ENCODE measurements around the gene ATG9A.

The ATG9A gene

DNA sequence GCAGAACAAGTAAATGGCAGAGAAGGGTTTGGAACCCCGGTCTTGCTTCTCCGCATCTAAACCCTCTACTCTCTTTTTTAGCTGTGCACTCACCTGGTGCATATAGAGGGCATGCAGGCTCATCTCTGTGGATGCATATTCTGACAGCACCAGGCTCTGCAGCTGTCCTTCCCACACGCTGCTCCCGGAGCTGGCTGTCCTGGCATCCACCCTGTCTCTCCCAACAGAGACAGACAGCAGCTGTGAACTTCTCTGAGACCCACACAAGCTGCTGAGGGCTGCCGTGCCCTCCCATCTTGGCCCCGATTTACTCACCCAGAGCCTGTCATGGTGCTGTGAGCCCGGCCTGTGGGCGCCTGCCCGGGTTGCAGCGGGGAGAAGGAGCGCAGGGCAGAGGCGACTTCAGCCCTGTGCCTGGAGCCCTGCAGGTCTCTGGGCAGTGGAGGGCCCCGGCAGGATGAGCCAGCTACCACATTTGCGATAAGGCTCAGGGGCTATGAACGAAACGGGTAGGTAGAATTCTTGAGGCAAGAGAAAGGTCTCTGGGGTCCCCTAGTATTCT, 7.4 kb downstream of the ATG9A start:
- DNase-seq = no peak

DNA sequence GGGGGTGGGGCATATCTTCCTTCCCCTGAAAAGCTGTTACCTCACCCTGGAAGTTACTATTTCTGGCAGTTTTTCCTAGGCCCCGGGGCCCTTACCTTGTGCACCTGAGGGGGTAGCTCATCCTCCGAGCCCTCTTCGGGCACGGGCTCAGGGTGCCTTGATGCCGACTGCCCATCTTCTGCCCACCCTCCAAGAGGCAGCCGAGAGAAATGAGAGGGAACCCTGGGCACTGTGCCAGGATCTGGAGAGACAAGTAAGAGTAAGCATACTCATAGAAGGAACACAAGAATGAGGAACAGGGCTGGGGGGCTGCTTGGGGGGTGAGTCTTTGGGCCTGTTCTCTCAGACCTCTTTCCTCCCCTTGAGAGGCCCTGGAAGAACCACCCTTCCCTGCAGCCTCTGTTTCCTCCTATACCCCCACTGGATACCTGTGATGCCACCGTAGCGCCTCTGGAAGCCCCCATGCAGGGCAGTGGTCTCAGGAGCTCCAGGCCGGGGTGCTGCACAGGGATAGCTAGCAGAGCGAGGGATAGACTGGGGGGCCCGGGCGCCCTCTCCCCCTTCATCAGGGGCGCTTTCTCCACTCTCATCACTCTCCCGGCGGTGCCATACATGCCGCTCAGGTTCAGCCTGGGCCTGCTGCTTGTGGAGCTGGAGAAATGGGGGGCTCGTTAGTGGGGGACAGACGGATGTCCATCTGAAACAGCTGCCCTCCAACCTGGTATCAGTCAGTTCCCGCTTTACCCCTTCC, 8.6 kb downstream of the ATG9A start:
- DNase-seq = no peak

DNA sequence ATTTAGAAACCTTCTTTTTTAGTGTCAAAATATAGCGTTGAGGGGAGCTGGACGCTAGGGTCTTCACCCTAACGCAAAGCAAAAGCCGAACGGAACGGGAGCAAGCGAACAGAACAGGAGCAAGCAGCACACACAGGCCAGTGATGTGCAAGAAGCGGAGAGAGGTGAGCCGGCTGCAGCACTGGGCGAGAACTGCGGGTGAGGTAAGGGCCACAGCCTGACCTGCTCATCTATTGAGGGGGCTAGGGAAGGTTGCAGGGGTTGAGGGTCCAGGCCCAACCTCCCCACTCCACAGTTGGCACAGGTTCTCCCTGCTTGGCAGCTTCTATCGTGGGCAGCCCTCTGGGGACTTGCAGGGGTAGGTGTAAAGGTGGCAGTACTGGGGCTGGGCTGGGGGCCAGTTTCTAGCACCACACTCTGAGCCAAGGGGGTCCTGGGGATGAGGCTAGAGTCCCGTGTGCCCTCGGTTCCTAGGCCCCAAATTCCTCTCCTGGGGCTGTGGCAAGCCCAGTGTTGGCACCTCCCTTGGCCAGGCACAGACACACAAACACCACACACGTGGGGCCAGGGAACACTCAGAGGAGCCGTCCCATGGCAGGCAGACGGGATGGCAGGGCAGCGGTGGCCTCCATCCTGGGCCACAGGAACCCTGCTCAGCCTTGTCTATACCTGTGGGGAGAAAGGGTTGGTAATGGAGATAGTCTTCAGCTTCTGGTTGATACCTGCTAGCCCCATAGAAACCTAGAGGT, 9.5 kb downstream of the ATG9A start:
- DNase-seq = no peak

DNA sequence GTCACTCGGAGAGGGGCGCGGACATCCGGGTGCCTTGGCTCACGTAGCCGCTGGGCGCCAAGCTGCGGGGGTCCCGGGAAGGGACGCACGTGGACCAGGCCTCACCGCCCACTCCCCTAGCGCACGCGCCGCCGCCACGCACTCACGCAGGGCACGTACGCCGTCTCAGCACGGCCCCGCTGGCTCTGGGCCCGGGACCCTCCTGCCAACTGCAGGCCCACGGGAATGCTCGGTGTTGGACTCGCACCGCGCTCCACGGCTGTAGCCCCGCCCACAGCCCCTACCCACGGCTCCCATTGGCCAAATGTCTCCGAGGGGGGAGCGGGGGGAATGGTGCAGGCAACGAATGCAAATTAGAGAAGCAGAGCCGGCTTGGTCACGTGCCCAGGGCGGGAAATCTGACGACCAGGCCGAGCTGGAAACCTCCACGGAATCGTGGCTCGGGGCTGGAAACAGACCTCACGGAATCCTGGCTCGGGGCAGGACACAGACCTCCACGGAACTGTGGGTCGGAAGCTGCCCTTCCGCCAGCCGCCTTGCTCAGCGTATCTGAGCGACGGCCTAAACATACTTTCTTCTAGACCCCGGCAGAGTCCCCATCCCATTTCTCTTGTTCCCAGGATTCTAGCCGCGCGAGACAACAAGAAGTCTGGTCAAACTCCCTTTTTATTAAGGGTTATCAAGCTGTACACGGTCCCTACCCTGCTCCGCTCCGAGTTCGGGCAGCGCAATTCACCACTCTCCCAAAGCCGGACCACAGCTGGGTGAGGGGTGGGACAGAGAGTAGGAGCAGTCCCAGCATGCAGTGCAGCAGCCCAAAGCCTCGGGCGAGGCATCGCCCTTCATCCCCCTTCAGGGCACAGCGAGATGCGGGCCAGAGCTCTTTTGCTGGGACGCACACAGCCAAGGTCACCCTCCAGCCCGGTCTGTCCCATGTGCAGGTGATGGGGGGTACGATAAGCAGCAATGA, 10.4 kb downstream of the ATG9A start, which contains the start of gene ABCB6:
Gene ABCB6 (minus strand): TSS at position 227 of the 970 bp plus-strand sequence. CDS start 285 bp downstream, outside the sequence.
- peak; percentile 94 for DNase-seq

DNA sequence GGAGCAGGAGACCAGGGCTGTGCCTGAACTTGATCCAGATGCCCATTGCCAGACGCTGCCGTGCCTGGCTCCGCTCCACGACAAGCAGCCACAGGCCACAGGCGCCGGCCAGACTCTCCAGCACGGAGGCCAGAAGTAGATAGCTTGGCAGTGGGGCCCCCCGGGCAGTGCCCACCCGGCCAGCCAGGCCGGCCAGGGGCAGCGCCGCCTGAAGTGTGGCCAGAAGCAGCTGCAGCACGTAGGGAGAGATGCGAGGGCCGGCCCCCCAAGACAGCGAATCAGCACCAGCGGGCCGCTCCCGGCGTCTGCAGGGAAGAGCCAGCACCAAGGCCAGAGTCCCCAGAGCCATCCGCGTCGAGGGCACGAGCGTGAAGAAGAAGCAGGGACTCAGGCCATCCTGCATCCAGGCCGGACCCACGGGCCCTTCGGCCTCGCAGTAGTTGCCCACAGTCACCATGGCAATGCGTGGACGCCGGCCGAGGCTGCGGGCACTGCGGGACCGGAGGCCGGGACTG, 11.2 kb downstream of the ATG9A start:
- DNase-seq = peak; percentile 16

DNA sequence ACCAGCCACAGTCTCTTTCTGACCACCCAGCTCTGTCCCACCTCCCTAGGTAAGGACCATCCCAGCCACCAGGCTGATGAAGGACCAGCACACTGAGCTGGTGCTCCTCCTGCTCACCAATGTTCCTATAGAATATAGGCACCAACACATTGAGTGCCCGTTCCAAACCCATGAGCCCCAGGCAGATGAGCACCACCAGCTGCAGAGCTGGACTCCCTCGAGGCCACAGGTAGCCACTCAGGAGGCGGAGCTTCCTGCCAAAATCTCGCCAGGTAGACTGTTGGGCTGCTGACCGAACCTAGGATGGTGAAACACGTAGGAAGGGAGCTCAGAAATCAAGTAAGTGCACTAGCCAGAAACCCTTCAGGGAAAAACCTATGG, 12.9 kb downstream of the ATG9A start:
- DNase-seq = no peak

DNA sequence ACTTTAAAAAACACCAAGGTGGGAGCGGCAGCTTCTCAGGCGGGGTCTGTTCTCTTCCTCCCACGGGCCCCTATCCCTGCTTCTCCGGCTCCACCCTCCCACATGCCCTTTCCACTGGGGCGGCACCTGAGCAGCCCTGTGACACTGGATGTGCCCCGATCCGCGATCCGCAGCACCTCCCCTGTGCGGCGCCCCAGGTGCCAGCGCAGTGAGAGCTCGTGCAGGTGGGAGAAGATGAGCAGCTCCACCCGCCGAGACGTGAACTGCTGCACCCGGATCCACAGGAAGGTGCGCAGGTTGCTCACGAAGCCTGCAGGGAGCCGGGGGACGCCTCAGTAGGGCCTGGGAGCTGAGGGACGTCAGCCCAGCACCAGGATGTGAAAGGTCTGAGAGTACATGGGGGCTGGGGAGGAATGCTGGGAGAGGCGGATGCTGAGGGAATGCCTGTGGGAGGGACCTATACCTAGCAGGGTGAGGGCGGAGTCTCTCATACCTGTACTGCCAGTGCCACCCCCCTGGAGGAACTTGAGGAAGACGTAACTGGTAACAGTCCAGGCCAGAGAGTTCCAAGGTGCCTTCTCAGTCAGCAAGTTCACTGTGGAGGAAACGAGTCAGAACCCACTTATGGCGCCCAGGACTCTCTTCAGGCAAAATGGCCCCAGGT, 13.4 kb downstream of the ATG9A start:
- DNase-seq = no peak

DNA sequence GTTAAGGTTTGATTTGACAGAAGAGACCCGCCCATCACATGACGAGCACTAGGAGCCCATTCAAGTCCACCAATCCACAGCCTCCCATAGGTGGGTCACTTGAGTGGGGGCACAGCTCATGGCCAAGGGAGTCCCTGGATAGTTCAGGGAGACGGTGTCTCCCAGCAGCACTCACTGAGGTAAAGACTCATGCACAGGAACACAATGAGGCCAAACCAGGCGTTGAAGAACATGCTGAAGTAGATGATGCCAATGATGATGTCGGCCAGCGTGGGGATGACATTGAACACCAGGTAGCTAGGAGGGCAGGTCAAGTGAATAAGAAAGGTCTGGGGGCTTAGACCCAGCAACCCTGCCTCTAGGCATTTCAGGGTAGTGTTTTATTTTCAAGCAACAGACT, 14.7 kb downstream of the ATG9A start:
- DNase-seq = no peak

DNA sequence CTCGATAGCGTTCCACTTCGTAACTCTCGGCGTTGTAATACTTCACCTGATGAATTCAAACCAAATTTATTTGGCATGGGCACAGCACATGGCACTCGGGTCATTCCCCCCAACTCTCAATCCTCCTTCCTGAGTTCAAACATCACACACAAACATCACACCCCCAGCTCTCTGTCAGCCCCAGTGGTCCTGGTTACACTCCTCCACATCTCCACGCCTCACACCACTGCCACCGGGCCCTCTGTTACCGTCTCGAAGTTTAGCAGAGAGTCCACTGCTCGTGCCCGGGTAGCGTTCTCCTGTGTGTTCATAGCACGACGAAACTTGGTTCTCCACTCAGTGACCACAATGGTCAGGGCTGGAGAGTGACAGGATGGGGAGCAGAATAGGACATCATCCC, 15.3 kb downstream of the ATG9A start:
- DNase-seq = no peak

DNA sequence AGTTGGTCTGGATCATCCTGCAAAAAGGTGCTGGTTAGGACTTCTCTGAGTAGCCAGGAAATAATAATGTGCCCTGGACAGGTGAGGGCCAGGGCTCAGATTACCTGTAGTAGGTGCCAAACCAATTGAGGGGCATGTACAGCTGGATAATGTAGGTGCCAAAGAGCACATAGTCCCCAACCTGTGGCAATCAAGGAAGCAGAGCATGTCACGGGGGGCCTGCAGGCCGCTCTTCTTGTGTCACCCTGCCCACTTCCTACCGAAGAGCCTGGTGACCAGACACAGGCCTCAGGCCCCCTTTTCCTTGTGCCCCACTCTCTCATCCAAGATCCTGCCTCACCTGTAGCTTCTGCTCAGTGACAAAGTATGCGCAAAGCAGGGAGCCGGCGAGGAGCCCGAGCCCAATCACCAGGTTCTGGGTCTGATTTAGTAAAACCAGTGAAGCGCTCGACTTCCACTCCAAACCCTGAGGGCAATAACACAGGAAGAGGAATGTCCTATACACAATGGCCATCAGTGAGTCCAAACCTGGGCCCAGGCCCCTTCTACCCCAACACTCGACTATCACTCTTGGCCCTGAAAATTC, 15.9 kb downstream of the ATG9A start:
- DNase-seq = no peak

DNA sequence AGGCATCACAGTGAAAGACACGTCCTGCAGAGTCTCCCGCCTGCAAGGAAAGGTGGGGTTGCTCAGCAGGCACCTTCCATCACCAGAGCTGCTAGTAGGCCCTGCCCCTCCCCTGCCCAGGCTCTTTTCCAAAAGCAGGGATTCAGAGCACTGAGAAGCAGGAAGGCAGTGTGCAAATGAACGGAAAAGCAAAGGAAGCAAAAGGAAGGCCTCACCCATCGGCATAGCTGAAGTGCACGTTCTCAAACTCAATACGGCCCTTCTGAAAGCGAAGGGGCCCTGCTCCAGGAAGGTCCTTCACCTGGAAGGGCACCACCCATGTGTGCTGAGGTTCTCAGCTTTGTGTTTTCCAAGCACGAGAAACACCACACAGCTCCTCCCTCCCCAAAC, 16.4 kb downstream of the ATG9A start:
- DNase-seq = no peak

DNA sequence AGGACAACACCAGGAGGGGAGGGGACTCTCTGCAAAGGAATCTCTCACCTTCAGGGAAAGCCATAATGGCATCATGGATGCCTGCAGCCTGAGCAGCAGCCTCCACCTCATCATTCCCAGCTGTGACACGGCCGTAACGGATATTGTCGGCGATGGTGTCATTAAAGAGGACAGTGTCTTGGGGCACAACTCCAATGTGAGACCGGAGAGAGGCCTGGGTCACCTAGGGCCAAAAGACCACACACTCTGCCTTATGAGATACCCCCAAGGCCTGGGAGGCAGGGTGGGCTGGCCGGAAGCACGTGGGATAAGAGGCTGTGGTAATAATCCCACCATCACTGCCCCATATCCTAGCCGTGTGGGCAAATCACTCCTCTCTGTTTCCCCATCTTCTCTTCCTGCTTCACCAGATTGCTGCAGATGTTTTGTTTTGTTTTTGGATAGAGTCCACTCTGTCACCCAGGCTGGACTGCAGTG, 18.5 kb downstream of the ATG9A start:
- no peak for DNase-seq

DNA sequence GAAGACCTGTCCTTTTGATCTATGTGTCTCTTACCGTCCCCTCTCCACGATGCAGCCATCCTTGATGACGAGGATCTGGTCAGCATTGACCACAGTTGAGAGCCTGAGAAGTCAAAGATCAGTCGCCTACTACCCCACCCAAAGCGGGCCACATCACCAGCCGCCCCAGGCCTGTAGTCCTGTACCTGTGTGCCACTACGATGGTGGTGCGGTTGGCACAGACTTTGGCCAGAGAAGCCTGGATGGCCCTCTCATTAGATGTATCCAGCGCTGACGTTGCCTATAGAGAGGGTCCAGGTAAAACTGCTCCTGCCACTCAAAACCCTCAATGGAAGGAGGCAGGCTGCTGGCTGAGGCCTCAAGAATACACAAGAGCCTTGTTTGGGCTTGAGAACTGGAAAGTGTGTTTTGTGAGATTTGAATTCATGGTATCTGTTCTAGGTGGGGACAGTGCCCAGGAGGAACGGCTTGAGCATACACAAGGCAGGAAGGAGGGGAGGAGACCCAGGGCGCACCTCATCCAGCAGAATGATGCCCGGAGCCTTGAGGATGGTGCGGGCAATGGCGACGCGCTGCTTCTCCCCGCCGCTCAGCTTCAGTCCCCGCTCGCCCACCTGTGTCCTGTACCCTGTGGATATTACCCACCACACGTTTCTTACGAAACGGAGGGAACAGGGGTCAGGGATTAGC, 19.1 kb downstream of the ATG9A start:
- DNase-seq = no peak

DNA sequence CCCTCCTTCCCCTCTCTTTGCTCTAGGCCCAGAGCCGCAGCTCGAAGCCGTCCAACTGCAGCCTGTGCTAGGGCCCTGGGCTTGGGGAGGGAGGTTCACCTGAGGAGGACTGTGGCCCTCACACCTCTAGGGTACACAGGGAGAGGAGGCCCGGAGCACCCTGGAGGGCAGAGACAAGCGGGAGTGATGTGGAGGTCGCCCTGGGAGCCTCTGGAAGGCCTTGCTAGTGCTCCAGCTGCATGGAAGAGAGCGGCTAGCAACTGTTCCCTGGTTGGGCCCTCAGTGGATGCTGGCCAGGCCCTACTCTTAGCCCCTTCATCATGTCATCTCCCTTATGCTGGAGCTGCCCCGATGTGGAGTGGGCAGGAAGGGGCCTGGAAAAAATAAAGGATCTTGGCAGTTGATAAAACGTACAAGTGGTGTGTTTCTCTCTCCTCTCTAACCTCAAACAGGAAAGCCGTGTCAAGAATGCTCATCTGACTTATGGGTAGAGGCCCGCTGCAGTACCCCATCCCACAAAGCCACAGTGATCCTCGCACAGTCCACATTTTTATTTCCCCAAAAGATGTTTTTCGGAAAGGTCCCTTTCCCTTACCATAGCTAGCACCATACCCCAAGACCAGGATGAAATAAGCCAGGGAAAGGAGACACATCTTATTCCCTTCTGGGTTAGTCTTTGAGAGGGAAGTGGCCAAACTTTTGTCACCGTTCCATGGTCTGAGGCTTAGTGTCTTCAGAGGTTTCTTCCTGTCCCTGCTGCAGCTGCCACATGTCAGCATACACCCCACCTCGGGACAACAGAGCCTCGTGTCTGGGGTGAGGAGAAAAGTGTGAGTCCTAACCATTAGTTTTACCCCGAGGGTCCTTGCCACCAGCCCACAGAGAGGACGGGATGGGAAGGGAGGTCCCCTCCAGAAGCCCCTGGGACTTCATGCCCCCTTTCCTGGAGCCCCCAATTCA, 19.9 kb downstream of the ATG9A start:
- DNase-seq = no peak

DNA sequence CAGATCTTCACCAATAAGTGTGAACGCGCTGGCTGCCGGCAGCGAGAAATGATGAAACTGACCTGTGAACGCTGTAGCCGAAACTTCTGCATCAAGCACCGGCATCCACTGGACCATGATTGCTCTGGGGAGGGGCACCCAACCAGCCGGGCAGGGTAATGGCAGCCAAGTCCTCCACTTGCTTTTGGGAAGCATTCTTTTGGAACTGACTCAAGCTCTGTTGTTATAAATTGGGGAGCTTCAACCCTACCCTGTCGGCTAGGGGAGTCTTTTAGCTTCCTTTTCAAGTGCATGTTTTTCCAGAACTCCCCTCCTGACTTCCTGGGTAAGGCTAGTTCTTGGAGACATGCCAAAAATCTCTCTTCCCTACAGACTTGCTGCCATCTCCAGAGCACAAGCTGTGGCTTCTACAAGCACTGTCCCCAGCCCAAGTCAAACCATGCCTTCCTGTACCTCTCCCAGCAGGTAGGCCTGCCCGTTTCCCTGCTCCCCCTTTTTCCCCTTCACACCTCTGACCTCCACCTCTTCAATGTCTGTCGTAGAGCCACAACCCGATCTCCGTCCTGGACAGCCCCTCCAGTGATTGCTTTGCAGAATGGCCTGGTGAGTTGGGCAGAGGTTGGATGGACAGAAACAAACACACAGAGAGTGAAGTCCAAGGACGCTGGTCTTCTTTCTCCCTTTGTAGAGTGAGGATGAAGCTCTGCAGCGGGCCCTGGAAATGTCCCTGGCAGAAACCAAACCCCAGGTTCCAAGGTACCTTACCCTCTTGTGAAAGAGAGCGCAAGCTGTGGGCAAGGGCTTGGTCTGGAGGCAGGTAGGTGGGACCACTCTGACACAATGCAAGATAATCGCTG, 21.3 kb downstream of the ATG9A start:
- DNase-seq = peak; percentile 19

DNA sequence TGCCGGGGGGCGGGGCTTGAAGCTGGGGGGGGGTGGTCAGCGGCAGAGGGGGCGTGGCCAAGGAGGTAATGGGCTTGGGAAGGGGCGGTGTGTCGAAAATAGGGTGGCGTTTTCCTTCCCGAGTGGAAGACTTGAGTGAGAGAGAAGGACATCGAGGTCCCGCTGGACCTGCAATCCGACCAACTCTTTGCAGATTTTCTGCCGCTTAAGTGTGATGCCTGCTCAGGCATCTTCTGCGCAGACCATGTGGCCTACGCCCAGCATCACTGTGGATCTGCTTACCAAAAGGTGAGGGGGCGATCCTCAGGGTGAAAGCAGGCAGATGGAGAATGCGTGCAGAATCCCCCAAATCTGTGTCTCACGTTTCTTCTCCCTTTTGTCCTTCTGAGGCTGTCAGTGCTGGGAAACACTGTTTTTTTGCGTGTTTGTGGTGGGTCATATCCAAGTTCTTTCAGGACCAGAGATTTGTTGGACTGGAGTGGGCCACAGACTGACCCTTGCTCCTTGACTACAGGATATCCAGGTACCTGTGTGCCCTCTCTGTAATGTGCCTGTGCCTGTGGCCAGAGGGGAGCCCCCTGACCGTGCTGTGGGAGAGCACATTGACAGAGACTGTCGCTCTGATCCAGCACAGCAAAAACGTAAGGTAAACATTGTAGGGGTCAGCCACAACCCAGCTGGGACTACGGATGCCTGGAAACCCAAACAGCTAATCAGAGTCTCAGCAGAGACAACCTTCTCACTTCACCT, 22.1 kb downstream of the ATG9A start:
- DNase-seq = no peak

DNA sequence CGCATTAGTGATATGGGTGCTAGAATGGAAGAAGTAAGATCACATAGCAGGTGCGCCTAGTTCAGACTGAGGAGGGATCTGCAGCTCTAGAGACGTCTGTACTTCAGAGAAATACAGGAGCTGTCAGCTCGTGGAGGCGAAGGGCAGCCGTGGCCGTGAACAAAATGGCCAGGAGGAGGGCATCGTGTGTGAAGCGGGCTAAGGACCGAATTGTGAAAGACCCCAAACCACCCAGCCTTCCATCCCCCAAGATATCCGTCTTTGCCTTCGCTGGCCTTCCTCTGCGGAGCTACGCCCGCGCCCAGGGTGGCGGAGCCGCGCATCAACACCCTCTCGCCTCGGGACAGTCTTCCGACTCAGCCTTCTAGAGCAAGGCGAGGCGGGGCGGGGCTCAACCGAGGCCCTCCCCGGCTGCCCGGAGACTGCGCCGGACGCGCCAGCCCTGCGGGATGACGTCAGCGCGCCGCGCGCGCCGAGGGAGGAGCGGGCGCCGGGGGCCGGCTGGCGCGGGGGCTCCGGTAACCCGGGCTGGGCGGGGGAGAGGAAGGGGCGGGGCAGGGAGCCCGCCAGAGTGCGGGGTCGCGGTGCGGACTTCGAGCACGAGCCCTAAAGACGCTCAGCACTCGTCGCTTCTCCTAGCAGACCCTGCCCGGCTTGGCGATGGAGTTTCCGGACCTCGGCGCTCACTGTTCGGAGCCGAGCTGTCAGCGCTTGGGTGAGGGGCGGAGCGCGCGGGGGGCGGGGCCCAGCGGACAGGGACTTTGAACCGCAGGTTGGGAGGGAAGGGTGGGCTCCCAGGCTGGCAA, 22.9 kb downstream of the ATG9A start, which contains the start of gene ZFAND2B:
Gene ZFAND2B (plus strand): TSS at position 455 of the 806 bp plus-strand sequence. CDS start 206 bp downstream, at position 661.
- peak; percentile 89 for DNase-seq

Measured in NCI-H1105 (cell line).